ENCODE results near the gene MAGEF1. TPM values are rescaled to one million over a fixed set of nuclear protein-coding genes. Genes with fewer than 3 reads are reported as not detected.

The MAGEF1 gene
- total RNA-seq, 4 donors from 2014 or later: 10.3 to 16.5 (median 12.3) TPM

DNA sequence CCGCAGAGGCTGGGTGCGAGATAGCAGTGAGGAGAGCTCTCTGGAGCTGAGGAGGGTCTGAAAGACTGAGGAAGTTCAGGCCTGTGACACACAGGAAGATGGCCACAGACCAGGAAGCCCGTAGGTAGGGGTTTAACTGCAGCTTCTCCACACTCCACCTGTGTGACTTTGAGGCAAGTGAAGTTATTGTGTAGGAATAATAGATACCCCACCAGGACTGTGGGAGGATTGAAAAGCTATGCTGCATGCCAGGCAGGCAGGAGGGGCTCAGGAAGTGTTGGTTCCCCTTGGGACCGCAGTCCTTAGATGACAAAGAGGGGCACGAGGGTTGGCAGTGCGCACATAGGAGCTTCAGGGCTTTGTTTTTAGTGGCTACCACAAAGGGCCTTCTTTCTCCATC, 50.9 kb downstream of the MAGEF1 start:
- TF ChIP-seq, protein P1, sequence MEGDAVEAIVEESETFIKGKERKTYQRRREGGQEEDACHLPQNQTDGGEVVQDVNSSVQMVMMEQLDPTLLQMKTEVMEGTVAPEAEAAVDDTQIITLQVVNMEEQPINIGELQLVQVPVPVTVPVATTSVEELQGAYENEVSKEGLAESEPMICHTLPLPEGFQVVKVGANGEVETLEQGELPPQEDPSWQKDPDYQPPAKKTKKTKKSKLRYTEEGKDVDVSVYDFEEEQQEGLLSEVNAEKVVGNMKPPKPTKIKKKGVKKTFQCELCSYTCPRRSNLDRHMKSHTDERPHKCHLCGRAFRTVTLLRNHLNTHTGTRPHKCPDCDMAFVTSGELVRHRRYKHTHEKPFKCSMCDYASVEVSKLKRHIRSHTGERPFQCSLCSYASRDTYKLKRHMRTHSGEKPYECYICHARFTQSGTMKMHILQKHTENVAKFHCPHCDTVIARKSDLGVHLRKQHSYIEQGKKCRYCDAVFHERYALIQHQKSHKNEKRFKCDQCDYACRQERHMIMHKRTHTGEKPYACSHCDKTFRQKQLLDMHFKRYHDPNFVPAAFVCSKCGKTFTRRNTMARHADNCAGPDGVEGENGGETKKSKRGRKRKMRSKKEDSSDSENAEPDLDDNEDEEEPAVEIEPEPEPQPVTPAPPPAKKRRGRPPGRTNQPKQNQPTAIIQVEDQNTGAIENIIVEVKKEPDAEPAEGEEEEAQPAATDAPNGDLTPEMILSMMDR (IDR thresholded peaks at IDR 0.05; ENCODE audit: low read depth): no peak

Other genes starting within 250 kb of the MAGEF1 start
- gene EPHB3, start 150.3 kb downstream of the MAGEF1 start, total RNA-seq: under 1 TPM in 2 of 4 donors, not detected in 2; 0.17 to 0.22 TPM
- 10 to 100 TPM; 60.3 to 89.4 (median 66.2) TPM for gene VPS8, start 100.1 kb upstream of the MAGEF1 start, total RNA-seq